Measurements from ENCODE around the gene TMEM107.

Gene TMEM107

GRCh38 chr17:8147805-8148404, 28.3 kb downstream of the TMEM107 start:
- Histone ChIP-seq H3K4me1 (ENCODE audit: control insufficient read depth, insufficient read depth, low read length, poor library complexity, severe bottlenecking) (peaks cover 10% of the 10 kb centered on the region), H3K27ac (ENCODE audit: low read depth, low read length, severe bottlenecking) (no peak overlapping the region), H3K4me3 (ENCODE audit: extremely low read depth, insufficient read depth, low read length, poor library complexity, severe bottlenecking) (no peak overlapping the region), H3K9me3 (ENCODE audit: control insufficient read depth, low read length) (no peaks in the 10 kb centered on the region), H3K36me3 (ENCODE audit: control insufficient read depth, insufficient read depth, low read length) (peaks cover 69% of the 10 kb centered on the region)
- 92 to 96% methylated on average over 10 to 13 of the region's 13 CpGs for WGBS, 2 experiments (ENCODE audit: insufficient coverage in 2 of 2)

GRCh38 chr17:8147141-8147804, 28.9 kb downstream of the TMEM107 start:
- H3K27ac ChIP-seq (ENCODE audit: low read depth, low read length, severe bottlenecking) = no peak overlapping the region
- no peak overlapping the region for H3K4me3 ChIP-seq (ENCODE audit: extremely low read depth, insufficient read depth, low read length, poor library complexity, severe bottlenecking)
- 92 to 96% methylated on average over 20 to 21 of the region's 26 CpGs for WGBS, 2 experiments (ENCODE audit: insufficient coverage in 2 of 2)
- peaks cover 75% of the 10 kb centered on the region for H3K36me3 ChIP-seq (ENCODE audit: control insufficient read depth, insufficient read depth, low read length)
- peaks cover 4% of the 10 kb centered on the region for H3K4me1 ChIP-seq (ENCODE audit: control insufficient read depth, insufficient read depth, low read length, poor library complexity, severe bottlenecking)
- no peaks in the 10 kb centered on the region for H3K9me3 ChIP-seq (ENCODE audit: control insufficient read depth, low read length)

- H3K4me1 ChIP-seq (ENCODE audit: control insufficient read depth, insufficient read depth, low read length, poor library complexity, severe bottlenecking) = peaks cover 4% of the 10 kb centered on the region
- 98% methylated on average over 5 to 12 of the region's 14 CpGs for WGBS, 2 experiments (ENCODE audit: insufficient coverage in 2 of 2)
- H3K27ac ChIP-seq (ENCODE audit: low read depth, low read length, severe bottlenecking) = no peak overlapping the region
- no peaks in the 10 kb centered on the region for H3K9me3 ChIP-seq (ENCODE audit: control insufficient read depth, low read length)
- H3K36me3 ChIP-seq (ENCODE audit: control insufficient read depth, insufficient read depth, low read length) = peaks cover 82% of the 10 kb centered on the region
- H3K4me3 ChIP-seq (ENCODE audit: extremely low read depth, insufficient read depth, low read length, poor library complexity, severe bottlenecking) = no peak overlapping the region
These were observed 29.6 kb downstream of the TMEM107 start for GRCh38 chr17:8146381-8147140.

- no peaks in the 10 kb centered on the region for H3K9me3 ChIP-seq (ENCODE audit: control insufficient read depth, low read length)
- H3K27ac ChIP-seq (ENCODE audit: low read depth, low read length, severe bottlenecking) = no peak overlapping the region
- peaks cover 88% of the 10 kb centered on the region for H3K36me3 ChIP-seq (ENCODE audit: control insufficient read depth, insufficient read depth, low read length)
- H3K4me1 ChIP-seq (ENCODE audit: control insufficient read depth, insufficient read depth, low read length, poor library complexity, severe bottlenecking) = peaks cover 4% of the 10 kb centered on the region
- no peak overlapping the region for H3K4me3 ChIP-seq (ENCODE audit: extremely low read depth, insufficient read depth, low read length, poor library complexity, severe bottlenecking)
- WGBS, 2 experiments (ENCODE audit: insufficient coverage in 2 of 2) = 100% methylated on average over 4 of the region's 12 CpGs
These were observed 30.4 kb downstream of the TMEM107 start for GRCh38 chr17:8145811-8146210.

- Histone ChIP-seq H3K9me3 (ENCODE audit: control insufficient read depth, low read length) (no peaks in the 10 kb centered on the region), H3K4me3 (ENCODE audit: extremely low read depth, insufficient read depth, low read length, poor library complexity, severe bottlenecking) (no peak overlapping the region), H3K36me3 (ENCODE audit: control insufficient read depth, insufficient read depth, low read length) (peaks cover 88% of the 10 kb centered on the region), H3K27ac (ENCODE audit: low read depth, low read length, severe bottlenecking) (no peak overlapping the region), H3K4me1 (ENCODE audit: control insufficient read depth, insufficient read depth, low read length, poor library complexity, severe bottlenecking) (no peaks in the 10 kb centered on the region)
- 95% methylated on average over 12 of the region's 15 CpGs for WGBS, 2 experiments (ENCODE audit: insufficient coverage in 2 of 2)
These were observed 31.6 kb downstream of the TMEM107 start for GRCh38 chr17:8144401-8145231.

- H3K4me1 ChIP-seq (ENCODE audit: control insufficient read depth, insufficient read depth, low read length, poor library complexity, severe bottlenecking) = no peaks in the 10 kb centered on the region
- H3K27ac ChIP-seq (ENCODE audit: low read depth, low read length, severe bottlenecking) = no peak overlapping the region
- 98 to 99% methylated on average over 16 to 19 of the region's 22 CpGs for WGBS, 2 experiments (ENCODE audit: insufficient coverage in 2 of 2)
- H3K9me3 ChIP-seq (ENCODE audit: control insufficient read depth, low read length) = no peaks in the 10 kb centered on the region
- peaks cover 82% of the 10 kb centered on the region for H3K36me3 ChIP-seq (ENCODE audit: control insufficient read depth, insufficient read depth, low read length)
- H3K4me3 ChIP-seq (ENCODE audit: extremely low read depth, insufficient read depth, low read length, poor library complexity, severe bottlenecking) = no peak overlapping the region
These were observed 32.4 kb downstream of the TMEM107 start for GRCh38 chr17:8143581-8144400.

GRCh38 chr17:8142887-8143580, 33.1 kb downstream of the TMEM107 start:
- peaks cover under 1% of the 10 kb centered on the region for H3K4me1 ChIP-seq (ENCODE audit: control insufficient read depth, insufficient read depth, low read length, poor library complexity, severe bottlenecking)
- peaks cover 74% of the 10 kb centered on the region for H3K36me3 ChIP-seq (ENCODE audit: control insufficient read depth, insufficient read depth, low read length)
- no peak overlapping the region for H3K27ac ChIP-seq (ENCODE audit: low read depth, low read length, severe bottlenecking)
- H3K4me3 ChIP-seq (ENCODE audit: extremely low read depth, insufficient read depth, low read length, poor library complexity, severe bottlenecking) = no peak overlapping the region
- 95 to 98% methylated on average over 8 to 14 of the region's 15 CpGs for WGBS, 2 experiments (ENCODE audit: insufficient coverage in 2 of 2)
- H3K9me3 ChIP-seq (ENCODE audit: control insufficient read depth, low read length) = no peaks in the 10 kb centered on the region

GRCh38 chr17:8142158-8142886, 33.9 kb downstream of the TMEM107 start:
- 95 to 96% methylated on average over 15 to 22 of the region's 23 CpGs for WGBS, 2 experiments (ENCODE audit: insufficient coverage in 2 of 2)
- H3K9me3 ChIP-seq (ENCODE audit: control insufficient read depth, low read length) = no peaks in the 10 kb centered on the region
- no peak overlapping the region for H3K27ac ChIP-seq (ENCODE audit: low read depth, low read length, severe bottlenecking)
- peaks cover 67% of the 10 kb centered on the region for H3K36me3 ChIP-seq (ENCODE audit: control insufficient read depth, insufficient read depth, low read length)
- no peak overlapping the region for H3K4me3 ChIP-seq (ENCODE audit: extremely low read depth, insufficient read depth, low read length, poor library complexity, severe bottlenecking)
- peaks cover 3% of the 10 kb centered on the region for H3K4me1 ChIP-seq (ENCODE audit: control insufficient read depth, insufficient read depth, low read length, poor library complexity, severe bottlenecking)

GRCh38 chr17:8141741-8142140, 34.4 kb downstream of the TMEM107 start:
- H3K36me3 ChIP-seq (ENCODE audit: control insufficient read depth, insufficient read depth, low read length) = peaks cover 61% of the 10 kb centered on the region
- no peak overlapping the region for H3K4me3 ChIP-seq (ENCODE audit: extremely low read depth, insufficient read depth, low read length, poor library complexity, severe bottlenecking)
- H3K27ac ChIP-seq (ENCODE audit: low read depth, low read length, severe bottlenecking) = no peak overlapping the region
- peaks cover 3% of the 10 kb centered on the region for H3K4me1 ChIP-seq (ENCODE audit: control insufficient read depth, insufficient read depth, low read length, poor library complexity, severe bottlenecking)
- 92 to 93% methylated on average over 9 to 10 of the region's 11 CpGs for WGBS, 2 experiments (ENCODE audit: insufficient coverage in 2 of 2)
- H3K9me3 ChIP-seq (ENCODE audit: control insufficient read depth, low read length) = no peaks in the 10 kb centered on the region

Measured in mesodermal cell (in vitro differentiated cells).